HG03135 (cell line): ENCODE measurements around the gene KCNJ6.
"Not testable (repeated sequence)": the region's sequence is repeated elsewhere in the genome, so short reads cannot be mapped to it uniquely, and the experiment has no call there.

ENCODE experiments used
- ATAC-seq: cut with Tn5 transposase; IDR thresholded peaks from one replicate; pipeline ENCODE4 v1.9.1; 2021; ENCODE audit warnings: mild to moderate bottlenecking, moderate library complexity; ENCODE audit not compliant: unreplicated experiment

KCNJ6 gene

GRCh38 chr21:37579356-37579755, 336.9 kb downstream of the KCNJ6 start:
- ATAC-seq: no peak

GRCh38 chr21:37578471-37579126, 337.7 kb downstream of the KCNJ6 start:
- ATAC-seq: no peak

GRCh38 chr21:37576929-37577328, 339.3 kb downstream of the KCNJ6 start:
- ATAC-seq: not testable (repeated sequence)

DNA sequence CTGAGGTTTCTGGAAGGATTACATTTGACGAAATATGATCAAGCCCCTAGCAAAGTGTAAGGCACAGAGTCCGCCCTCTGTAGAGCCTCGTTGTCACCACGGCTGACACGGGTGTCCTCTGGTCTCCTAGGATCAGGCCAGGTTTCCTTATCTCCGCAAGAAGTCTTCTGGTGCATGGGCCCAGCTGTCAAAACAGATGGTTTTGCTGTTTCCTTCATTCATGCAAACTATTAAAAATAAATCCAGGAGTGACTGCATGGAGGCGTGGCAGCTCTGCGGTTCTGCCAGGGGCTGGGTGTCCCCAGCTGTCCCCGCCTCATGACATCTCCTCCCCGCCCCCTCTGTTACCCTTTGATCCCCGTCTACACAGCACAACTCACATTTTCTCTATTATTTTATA, 340.7 kb downstream of the KCNJ6 start:
- ATAC-seq: no peak

DNA sequence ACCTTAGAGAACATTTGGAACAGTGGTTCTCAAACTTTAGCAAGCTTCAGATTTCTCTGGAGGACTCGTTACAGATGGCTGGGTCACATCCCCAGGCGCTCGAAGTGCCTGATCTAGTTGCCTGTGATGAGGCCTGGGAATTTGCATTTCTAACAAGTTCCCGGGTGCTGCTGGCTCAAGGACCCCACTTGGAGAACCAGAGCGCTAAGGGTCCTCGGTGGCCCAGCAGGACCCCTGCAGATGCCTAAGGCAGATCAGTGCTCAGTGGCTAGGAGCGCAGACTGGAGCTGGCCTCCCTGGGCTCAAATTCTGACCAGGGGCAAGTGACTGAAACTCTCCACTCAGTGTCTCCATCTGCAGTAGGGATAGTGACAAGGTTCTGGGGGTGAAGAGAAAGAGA, 341.5 kb downstream of the KCNJ6 start:
- no peak for ATAC-seq

- ATAC-seq: no peak
These were observed 341.9 kb downstream of the KCNJ6 start for GRCh38 chr21:37574316-37574715.

DNA sequence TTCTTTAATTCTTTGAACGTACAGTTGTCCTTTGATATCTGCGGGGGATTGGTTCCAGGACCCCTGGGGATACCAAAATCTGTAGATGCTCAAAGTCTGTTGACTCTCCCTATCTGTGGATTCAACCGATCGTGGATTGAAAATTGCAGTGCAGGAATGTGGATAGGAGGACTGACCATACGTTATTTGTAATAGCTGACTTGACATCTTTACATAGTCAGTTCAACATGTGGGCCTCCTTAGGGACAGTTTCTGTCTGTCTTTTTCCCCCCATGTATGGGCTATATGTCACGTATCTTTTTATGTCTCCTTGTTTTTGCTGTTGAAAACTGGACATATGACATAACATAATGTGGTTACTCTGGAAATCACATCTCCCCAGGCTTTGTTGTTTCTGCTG, 344.8 kb downstream of the KCNJ6 start:
- ATAC-seq: no peak

- no peak for ATAC-seq
These were observed 347.3 kb downstream of the KCNJ6 start for GRCh38 chr21:37568916-37569315.

DNA sequence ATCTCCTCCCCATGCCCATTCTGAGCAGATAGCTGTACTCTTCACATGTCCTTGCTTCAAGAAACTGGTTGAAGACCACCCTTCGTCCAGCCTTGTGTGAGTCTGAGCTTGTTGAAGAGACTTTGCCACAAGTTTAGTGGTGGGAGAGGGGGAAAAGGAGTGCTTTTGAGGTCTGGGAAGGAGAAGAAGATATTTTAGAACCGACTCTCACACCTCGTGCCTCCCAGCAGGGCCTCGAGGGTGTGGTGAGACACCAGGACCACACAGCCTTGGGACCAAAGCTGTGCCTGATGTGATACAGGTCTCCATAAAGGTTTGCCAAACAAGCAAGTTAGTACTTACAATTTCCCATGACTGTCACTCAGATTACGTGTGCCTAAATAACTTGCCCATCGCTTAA, 347.8 kb downstream of the KCNJ6 start:
- ATAC-seq: no peak

DNA sequence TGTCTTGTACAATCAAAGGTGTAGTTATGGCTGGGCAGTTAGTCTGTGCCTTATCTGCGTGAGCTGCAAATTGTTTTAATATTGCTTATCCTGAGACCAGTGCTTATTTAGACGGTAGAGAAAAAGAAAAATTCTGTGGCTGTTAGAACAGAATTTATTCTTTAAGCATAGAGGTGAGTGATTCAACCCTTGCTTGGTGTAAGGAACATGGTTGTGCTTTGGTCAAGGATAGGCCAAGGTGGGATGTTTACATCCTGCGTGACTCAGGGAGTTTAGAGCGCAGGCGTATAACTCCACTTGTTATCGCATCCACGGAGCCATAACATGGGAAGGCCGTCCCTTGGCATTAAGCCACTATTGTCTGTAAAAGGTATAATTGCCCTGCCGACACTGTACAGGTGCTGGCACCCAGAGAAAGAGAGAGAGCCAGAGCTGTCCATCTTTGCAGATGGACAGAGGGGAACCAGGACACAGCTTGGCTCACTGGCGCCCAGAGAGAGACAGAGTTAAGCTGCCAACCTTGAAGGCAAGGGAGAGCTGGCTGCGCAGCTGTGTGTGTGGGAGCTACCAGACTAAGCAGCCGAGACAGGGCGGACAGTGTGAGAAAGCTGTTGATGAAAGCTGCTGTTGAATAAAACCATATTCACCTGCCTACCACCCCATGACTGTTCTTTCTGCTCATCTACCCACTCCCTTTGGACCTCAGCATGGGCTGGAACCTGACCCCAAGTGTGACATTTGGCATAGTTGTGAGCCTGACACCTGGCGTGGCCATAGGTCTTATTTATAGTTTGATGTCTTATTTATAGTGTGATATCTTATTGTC, 349.3 kb downstream of the KCNJ6 start:
- ATAC-seq: no peak

DNA sequence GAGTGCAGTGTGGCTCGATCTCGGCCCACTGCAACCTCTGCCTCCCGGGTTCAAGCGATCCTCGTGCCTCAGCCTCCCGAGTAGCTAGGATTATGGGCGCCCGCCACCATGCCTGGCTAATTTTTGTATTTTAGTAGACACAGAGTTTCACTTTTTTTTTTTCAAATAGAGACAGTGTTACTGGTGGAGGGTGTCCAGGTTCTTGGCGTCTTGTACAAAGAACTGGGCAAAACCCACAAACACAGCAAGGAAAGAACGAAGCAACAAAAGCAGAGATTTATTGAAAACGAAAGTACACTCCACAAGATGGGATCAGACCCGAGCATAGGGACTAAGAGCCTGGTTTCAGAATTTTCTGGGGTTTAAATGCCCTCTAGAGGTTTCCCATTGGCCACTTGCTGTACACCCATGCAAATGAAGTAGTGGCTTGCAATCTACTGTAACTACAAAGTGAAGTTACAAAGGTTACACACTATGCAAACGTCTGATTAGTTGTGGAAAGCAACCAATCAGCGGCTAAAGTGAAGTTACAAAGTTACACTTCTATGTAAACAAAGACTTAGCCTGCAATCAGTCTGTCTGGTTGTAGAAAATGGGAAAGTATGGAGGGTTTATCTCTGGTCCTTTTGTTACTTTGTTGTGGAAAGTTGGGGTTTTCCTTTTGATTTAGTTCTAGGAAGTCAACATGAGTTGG, 350.6 kb downstream of the KCNJ6 start:
- ATAC-seq: no peak

GRCh38 chr21:37564924-37565529, 351.2 kb downstream of the KCNJ6 start:
- ATAC-seq: no peak

DNA sequence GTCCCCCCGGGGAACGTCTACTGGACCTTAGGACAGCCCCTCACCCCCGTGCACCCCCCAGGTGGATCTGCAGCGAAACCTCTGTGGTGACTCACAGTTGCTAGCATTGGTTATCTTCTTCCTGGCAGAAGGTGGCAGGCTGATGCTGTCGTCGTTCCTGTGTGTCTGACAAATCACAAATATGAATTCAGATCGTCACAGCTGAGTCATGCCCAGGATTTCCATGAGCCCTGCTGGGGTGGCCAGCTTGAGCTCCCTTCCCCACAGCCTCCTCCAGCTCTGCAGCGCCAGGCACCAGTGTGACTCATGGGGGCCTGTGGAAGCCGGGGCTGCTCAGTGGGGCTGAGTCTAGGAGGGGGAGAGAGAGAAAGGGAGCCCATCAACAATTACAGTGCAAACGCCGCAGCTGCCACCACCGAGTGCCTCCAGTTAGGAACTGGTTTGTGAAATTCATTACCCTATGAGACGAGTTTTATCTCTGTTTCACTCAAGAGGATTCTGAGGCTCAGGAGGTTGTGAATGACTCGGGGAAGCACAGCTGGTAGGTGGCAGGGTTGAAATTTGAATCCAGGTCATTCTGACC, 351.8 kb downstream of the KCNJ6 start:
- ATAC-seq: peak; percentile 40

- ATAC-seq: peak; percentile 95
These were observed 352.5 kb downstream of the KCNJ6 start for GRCh38 chr21:37563641-37564340.

DNA sequence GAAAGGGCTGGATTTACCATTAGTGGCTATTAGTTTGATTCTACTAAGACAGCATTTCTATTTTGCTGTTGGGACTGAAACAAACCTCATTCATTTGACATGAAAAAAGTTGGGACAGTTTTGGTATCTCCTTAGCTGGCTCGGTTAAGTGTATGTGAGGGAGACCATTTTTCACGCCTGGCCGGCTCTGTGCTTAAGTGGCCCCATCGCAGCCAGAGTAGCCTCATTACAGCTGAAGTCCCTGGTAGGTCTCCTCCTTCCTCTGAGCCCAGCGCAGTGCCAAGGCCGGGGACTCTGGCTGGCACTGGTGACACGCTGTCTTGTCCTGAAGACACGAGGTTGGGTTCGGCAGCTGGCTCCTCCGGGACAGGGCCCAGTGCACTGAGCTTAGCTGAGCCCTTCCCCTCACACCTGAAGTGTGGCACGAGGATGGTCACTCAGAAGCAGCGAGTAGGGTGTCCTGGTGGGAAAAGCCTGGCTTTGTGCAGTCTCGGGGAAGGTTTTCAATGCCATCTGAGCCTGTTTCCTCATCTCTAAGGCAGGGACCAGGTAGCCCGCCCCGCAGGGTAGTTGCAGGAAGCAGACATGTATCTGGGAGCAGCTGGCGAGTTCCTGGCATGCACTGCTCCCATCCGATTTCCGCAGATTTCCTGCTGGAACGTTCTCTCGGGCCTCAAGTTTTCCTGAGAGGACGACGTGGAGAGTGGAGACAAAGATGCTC, 353.2 kb downstream of the KCNJ6 start:
- ATAC-seq: peak; percentile 19

DNA sequence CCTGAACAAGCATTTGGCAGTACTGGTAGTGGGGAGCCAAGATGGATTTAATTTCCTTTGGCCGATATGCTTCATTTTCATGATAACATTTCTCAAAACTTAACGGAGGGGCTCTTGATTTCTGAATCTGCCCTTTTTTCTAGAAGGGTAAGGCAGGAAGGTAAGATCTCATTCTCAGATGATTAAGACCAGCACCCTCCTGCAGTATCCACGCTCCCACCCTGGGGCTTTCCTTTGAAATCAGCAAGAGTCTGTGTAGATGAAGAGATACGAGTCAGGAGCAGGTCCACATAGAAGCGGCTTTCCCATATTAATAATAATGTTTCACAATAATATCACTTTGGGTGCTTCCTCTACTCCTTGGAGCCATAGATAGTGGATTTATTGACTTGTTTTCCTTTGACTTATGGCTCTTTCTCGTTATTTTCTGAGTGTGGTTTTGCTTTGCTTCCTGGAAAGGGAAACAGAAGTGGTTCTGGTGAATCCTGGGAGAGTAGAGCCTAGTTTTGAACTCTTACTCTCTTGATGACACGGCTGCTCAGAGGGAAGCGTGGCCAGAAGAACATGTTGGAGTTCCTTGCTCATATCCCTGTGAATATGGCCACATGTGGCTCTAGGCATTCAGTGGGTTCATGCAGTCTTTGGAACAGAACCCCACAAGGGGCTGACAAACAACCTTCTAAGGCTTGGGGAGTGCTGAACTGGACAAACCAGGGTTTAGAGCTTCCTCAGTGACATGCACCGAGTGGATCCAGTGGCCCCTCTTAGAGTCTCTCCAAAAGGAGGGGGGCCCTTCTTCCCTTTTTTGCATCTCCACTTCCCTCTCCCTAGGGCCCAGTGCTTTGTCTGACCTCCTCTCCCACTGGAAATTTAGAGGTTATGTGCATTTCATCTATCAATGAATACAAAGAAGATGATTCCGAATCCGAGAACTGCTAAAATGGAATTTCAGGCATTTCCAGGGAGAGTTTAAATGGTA, 354.0 kb downstream of the KCNJ6 start:
- no peak for ATAC-seq

GRCh38 chr21:37561506-37561905, 354.8 kb downstream of the KCNJ6 start:
- ATAC-seq: no peak

DNA sequence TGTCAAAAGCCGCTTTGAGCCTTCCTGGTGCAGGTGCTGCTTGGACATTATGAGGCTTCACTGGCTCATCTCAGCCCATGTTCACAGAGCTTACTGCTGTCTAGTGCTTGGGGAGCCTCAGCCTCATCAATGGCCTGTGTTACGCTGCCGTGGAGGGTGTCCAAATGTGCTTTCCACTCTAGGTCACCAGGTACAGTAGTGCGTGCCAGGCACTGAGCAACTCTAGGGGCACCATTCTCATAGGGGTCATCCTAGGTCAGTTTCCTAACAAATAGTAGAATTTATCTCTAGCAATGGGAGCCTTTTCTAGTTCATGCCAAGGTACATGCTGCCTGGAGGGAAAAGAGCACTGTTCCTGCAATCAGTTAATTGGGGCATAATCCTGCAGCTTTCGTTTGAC, 355.9 kb downstream of the KCNJ6 start:
- no peak for ATAC-seq
